GM12892 (cell line): ENCODE data around the gene EIF3B.
"Not testable (repeated sequence)": the region's sequence is repeated elsewhere in the genome, so short reads cannot be mapped to it uniquely, and the experiment has no call there.

Experiments used
- POLR2A ChIP-seq: IDR thresholded peaks from 2 replicates; pipeline ENCODE4 v1.6.1; 2011; ENCODE audit warnings: low read depth, low read length, control low read depth
- POLR2AphosphoS5 ChIP-seq: IDR thresholded peaks from 2 replicates; pipeline ENCODE4 v1.6.1; 2011; ENCODE audit warnings: low read depth, low read length, control low read depth
- TAF1 ChIP-seq: IDR thresholded peaks from 2 replicates; pipeline ENCODE4 v1.6.1; 2011; ENCODE audit warnings: low read depth, mild to moderate bottlenecking, control low read depth, low read length, borderline replicate concordance

DNA sequence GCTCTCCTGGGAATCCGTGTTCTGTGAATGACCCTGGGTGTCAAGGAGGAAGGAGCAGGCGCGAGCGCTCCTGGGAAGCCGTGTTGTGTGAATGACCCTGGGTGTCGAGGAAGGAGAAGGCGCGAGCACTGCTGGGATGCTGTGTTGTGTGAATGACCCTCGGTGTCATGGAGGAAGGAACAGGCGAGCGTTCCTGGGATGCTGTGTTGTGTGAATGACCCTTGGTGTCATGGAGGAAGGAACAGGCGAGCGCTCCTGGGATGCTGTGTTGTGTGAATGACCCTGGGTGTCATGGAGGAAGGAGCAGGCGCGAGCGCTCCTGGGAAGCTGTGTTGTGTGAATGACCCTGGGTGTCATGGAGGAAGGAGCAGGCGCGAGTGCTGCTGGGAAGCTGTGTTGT, 23.5 kb downstream of the EIF3B start:
- not testable (repeated sequence) for TF ChIP-seq POLR2A, POLR2AphosphoS5, TAF1
